Measurements from ENCODE around the gene SAMD4B. TPM values are rescaled to one million over a fixed set of nuclear protein-coding genes. Genes with fewer than 3 reads are reported as not detected.
A peak's percentile ranks its signal among the peaks of the same experiment; 100 is the strongest.

SAMD4B gene
- total RNA-seq, 4 donors from 2014 or later, result 49.1 to 131 (median 75.2) TPM

GRCh38 chr19:39318690-39319089 lies 23.5 kb upstream of the SAMD4B start:
- 86 to 100% methylated on average over 1 to 4 of the region's 4 CpGs for WGBS, 2 donors
- Histone ChIP-seq H3K27me3 (peaks cover 0 to 3% (median 0%) of the 10 kb centered on the region in 4 donors), H3K27ac (no peak overlapping the region), H3K4me1 (peaks cover 4 to 16% (median 8%) of the 10 kb centered on the region in 3 donors), H3K9me3 (no peaks in the 10 kb centered on the region), H3K36me3 (peaks cover 0 to 17% (median 0%) of the 10 kb centered on the region in 3 donors), H3K4me3 (no peak overlapping the region)
- DNase-seq, result no peak
- intact Hi-C loops (cut with DNase I), result no loop called here
- TF ChIP-seq CTCF (IDR thresholded peaks at IDR 0.05), result no peak
- no peak for TF ChIP-seq POLR2A (IDR thresholded peaks at IDR 0.05)

GRCh38 chr19:39319098-39319891 lies 22.9 kb upstream of the SAMD4B start:
- H3K36me3 ChIP-seq, result peaks cover 0 to 11% (median 0%) of the 10 kb centered on the region in 3 donors
- no peak for DNase-seq
- intact Hi-C loops (cut with DNase I), result no loop called here
- H3K4me3 ChIP-seq, result peak overlapping the region in 2 of 4 donors; percentile 58 to 67
- H3K27me3 ChIP-seq, result peaks cover 0 to 3% (median 0%) of the 10 kb centered on the region in 4 donors
- H3K27ac ChIP-seq, result no peak overlapping the region
- H3K4me1 ChIP-seq, result peaks cover 4 to 16% (median 8%) of the 10 kb centered on the region in 3 donors
- no peaks in the 10 kb centered on the region for H3K9me3 ChIP-seq
- 73 to 83% methylated on average over 5 of the region's 5 CpGs for WGBS, 2 donors
- TF ChIP-seq POLR2A (IDR thresholded peaks at IDR 0.05), result no peak
- no peak for TF ChIP-seq CTCF (IDR thresholded peaks at IDR 0.05)

DNA sequence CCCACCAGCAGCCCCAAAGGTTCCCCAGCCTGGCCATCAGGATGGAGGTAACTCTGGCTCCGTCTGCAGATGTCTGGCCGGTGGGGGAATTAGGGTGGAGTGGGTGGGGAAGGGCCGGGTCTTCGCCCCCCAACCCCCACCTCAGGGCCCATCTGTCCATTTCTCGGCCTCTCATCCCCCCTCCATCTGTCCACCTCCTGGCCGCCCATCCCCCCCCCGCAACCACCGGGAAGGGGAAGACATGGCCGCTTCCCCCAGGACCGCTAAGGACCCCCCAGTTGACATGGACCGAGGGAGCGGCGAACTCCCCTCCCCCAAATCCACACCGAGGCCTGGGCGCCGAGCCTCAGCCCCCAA lies 22.4 kb upstream of the SAMD4B start:
- H3K4me3 ChIP-seq, result peak overlapping the region; percentile 37 to 67 (median 52)
- TF ChIP-seq CTCF (IDR thresholded peaks at IDR 0.05) (no peak), POLR2A (IDR thresholded peaks at IDR 0.05) (no peak)
- H3K27ac ChIP-seq, result no peak overlapping the region
- H3K27me3 ChIP-seq, result peaks cover 0 to 3% (median 0%) of the 10 kb centered on the region in 4 donors
- H3K9me3 ChIP-seq, result no peaks in the 10 kb centered on the region
- H3K36me3 ChIP-seq, result peaks cover 0 to 5% (median 0%) of the 10 kb centered on the region in 3 donors
- WGBS, 2 donors, result 10 to 45% methylated on average over 2 to 5 of the region's 16 CpGs
- H3K4me1 ChIP-seq, result peaks cover 4 to 16% (median 8%) of the 10 kb centered on the region in 3 donors
- intact Hi-C loops (cut with DNase I), result loop anchor here (10.0 kb wide), 1 partner anchor 355 kb away; no protein-coding TSS in a partner anchor
- no peak for DNase-seq

DNA sequence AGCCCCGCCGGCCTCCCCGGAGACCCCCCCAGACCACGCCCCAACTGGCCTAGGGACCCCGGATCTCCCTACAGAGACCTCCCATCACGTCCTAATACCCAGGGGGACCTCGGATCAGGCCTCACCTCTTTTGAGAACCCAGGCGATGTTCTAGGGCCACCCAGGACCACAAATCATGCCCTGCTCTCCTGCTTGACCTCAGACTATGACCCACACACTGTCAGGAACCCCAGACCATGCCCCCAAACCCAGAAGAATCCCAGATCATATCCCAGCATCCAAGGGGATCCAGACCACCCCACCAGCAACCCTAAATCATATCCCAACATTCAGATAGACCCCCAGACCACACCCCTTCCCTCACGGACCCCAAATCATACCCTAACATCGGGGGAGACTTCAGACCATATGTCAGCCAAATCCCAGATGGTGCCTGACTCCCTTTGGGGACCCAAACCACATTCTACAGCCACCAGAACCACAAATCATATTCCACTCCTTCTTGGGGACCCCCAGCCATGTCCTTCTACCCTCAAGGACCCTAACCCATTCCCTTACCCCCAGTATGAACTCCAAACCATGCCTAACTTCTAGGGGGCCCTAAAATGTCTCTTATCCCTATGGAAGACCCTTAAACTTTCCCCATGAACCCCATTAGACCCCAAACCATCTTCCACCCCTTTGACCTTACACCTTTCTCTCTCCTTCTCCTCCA lies 20.9 kb upstream of the SAMD4B start:
- Histone ChIP-seq H3K4me3 (peak overlapping the region; percentile 37 to 67 (median 52)), H3K4me1 (peaks cover 4 to 16% (median 8%) of the 10 kb centered on the region in 3 donors), H3K27ac (no peak overlapping the region), H3K9me3 (no peaks in the 10 kb centered on the region), H3K36me3 (no peaks in the 10 kb centered on the region), H3K27me3 (peaks cover 0 to 3% (median 0%) of the 10 kb centered on the region in 4 donors)
- DNase-seq, result no peak
- no peak for TF ChIP-seq CTCF (IDR thresholded peaks at IDR 0.05)
- no peak for TF ChIP-seq POLR2A (IDR thresholded peaks at IDR 0.05)
- intact Hi-C loops (cut with DNase I), result loop anchor here (10.0 kb wide), 1 partner anchor 356 kb away; no protein-coding TSS in a partner anchor
- 43 to 69% methylated on average over 2 of the region's 10 CpGs for WGBS, 2 donors

GRCh38 chr19:39321832-39322176 lies 20.4 kb upstream of the SAMD4B start:
- Histone ChIP-seq H3K27ac (no peak overlapping the region), H3K9me3 (no peaks in the 10 kb centered on the region), H3K27me3 (peaks cover 0 to 3% (median 0%) of the 10 kb centered on the region in 4 donors), H3K4me3 (no peak overlapping the region), H3K36me3 (no peaks in the 10 kb centered on the region), H3K4me1 (peaks cover 4 to 16% (median 8%) of the 10 kb centered on the region in 3 donors)
- TF ChIP-seq POLR2A (IDR thresholded peaks at IDR 0.05) (no peak), CTCF (IDR thresholded peaks at IDR 0.05) (no peak)
- DNase-seq, result no peak
- intact Hi-C loops (cut with DNase I), result loop anchor here (10.0 kb wide), 1 partner anchor 357 kb away; no protein-coding TSS in a partner anchor
